Epithelial cell of prostate (primary cell): Measurements from ENCODE around the gene P2RX6.

ENCODE experiments used
- DNase-seq: peaks from one replicate; pipeline ENCODE4 v3.0.0-alpha.2; 2011; ENCODE audit warnings: low read depth, low spot score
- H3K27ac ChIP-seq: fragments of 450-650 bp; 2 replicates; pipeline ENCODE4 v1.5.1; 2017; ENCODE audit warnings: mild to moderate bottlenecking

Gene P2RX6

DNA sequence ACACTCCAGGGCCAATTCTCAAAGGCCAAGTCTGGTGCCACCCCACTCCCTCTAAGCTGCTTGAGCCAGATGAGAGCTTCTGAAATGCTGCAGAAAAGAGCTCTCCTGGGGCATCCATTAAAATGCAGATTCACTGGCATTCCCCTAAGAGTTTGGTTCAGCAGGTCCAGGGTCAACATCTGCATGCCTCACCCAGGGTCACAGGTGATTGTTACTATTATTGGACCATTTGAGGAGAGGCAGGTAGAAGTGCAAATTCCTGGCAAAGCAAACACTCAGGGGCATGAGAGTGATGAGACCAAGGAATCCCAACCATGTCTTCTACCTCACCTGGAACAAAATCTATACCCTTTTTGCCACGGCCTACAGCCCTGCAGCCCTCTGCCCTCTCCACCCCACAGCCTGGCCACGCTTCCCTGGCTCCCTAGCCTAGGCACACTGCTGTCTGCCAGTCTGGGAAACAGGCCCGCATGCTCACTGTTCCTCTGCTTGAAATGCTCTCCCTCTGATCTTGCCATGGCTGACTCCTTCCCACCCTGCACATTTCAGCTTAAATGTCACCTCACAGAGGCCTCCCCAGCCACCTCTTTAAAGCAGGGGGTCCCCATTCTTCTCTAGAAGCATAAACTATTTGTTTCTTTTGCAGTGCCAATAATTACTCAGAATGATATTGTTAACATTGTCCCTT, 4.4 kb upstream of the P2RX6 start:
- H3K27ac ChIP-seq = no peak overlapping the region
- no peak for DNase-seq

DNA sequence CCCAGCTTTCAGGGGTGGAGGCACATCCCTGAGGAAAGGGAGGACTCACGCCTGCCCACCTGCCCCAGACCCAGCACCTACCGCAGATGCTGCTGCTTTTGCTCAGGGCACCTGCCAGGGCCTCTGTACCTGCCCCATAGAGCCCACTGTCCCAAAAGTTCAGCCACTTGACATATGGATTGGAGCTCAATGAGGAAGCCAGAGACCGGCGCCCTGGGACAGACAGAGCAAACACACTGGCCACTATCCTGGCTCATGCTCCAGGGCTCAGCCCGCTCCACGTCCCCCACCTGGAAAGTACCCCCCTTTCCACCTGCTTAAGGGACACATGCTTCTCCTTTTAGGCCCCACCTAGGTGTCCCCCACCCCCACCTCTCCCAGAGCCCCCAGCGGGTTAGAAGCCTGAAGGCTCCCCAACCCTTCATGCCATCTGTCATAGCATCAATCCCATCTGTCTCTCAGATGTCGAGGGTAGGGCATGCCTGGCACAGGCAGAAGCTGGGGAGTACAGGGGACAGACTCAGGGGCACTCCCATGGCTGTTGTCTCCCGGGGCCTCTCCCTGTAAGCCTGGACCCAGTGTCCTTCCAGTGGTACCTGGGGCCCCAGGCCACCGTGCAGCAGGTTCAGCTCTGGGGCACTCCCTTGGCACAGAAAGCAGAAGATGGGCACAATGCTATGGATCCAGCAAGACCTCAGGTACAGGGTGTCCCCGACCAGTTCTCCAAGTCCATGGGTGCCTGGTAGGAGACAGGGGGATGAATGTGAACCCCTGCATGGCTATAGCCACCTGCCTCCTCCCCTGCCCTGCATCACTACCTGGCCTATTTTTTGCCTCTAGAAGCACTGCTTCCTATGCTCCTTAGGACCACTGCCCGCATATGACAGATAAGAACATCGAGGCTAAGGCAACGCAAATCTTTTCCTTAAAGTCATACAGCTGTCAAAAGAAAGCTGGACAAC, 2.2 kb upstream of the P2RX6 start:
- H3K27ac ChIP-seq = no peak overlapping the region
- no peak for DNase-seq

DNA sequence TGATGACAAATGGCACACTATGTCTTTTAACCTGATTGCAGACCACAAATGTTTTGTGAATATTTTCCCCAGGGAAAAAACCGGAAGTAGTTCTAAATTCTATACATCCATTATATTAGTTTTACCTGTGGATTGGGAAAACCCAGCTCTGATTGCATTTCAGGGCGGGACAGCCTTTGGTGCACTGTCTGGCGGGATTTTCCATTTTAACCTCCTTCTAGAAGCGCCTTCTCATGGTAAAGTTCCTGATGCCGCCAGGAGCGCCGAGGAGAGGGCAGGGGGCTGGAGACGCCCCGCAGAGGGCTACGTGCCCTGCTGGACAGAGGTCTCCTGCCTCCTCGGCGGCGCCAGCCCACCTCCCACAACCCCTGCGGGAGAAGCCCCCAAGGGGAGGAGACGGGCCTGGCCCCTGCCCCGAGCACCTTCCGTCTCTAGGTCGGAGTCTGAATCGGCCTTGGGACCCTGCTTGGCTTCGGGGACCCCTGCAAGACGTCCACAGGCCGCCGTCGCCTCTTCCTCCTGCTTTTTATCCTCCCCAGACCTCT, 1.2 kb upstream of the P2RX6 start:
- DNase-seq = no peak
- no peak overlapping the region for H3K27ac ChIP-seq

DNA sequence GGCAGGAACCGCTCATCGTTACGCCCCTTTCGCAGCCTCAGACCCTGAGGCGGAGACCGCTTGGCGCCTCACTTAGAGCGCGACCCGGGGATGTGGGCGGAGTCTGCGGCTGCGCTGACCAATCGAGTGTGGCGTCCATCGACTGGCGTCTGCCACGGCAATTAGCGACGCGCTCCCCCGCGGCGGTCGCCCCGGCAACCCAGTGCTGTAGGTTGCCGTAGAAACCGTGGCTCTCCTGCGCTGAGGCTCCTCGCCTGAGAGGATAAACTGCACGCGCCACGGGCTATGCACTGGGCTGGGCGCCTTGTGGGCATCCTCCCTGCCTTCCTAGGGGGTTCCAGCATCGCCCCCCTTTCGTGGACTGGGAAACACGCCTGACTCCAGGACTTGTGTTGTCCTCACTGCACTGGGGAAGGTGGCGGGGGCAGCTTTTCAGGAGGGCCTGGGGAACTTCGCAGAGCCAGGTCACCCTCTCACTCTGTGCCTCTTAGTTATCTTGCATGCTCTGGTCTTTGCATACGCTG, 701 bp upstream of the P2RX6 start:
- H3K27ac ChIP-seq = no peak overlapping the region
- no peak for DNase-seq

DNA sequence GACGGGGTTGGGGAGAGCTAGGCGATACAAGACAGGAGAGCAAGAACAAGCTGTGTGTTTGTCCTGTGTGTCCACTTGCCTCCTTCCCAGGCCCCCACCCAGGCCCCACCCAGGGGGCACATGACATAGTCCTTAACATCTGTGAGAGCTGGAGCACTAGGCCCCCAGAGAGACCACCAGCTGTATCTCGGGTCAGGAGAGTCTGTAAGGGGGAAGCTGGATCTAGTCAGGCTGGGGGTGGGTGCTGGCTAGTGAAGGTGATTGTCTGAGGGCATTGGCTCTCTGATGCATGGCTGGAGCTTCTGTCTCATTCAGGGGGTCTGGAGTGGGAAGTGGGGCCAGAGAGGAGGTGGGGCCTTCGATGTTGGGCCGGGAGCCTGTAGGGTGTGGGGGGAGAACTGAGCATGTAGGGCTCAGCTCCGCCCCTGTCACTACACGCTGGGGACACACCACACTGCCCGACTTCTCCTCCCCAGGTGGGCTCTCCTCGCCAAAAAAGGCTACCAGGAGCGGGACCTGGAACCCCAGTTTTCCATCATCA, 571 bp downstream of the P2RX6 start:
- H3K27ac ChIP-seq = no peak overlapping the region
- no peak for DNase-seq

DNA sequence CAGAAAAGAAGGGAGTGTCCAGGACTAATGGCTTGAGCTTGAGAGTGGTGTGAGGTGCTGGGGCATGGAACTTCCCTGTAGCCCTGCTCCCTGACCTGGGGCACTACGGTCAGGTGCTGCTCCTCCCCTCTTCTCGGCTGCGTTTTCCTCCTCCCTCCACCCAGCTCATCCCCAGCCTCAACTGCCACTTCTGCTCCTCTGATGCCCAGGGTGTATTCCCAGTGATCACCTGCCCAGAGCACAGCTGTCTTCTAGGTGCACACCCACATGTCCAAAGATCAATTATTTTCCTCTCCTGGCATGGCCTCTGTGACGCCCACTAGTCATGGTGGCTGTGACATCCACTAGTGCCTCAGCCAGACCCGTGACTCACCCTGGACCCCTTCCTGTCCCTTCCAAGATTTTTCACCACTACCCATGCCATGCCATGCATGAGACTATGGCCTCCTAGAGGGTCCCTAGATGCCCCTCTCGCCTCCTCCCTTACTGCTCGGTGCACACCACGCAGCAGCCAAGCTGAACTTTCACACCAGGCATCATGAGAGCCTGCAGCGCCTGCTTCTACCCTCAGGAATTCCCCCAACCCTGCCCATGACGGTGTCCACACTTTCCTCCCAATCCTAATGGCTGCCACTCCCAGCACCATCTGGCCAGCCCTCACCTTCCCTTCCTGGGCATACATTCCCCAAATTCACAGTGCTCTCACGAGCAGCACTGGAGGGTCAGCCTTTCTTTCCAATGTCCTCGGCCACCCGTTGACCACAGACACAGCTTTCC, 1.9 kb downstream of the P2RX6 start:
- no peak overlapping the region for H3K27ac ChIP-seq
- no peak for DNase-seq

DNA sequence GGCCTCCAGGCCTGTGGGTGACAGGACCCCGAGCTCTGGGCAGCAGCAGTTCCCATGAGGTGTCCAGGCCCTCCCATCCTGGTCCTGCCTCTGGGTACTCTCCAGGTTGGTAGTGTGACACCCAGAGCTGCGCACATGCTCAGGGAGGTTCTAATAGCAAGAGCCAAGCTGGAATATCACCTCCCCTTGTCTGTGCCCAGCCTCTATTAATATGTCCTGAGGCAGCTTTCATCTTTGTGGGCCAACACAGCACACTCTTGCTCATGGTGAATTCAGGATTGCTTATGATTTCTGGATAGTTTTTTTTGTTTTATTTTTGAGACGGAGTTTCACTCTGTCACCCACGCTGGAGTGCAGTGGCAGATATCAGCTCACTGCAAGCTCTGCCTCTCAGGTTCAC, 3.3 kb downstream of the P2RX6 start:
- DNase-seq = no peak
- H3K27ac ChIP-seq = no peak overlapping the region

DNA sequence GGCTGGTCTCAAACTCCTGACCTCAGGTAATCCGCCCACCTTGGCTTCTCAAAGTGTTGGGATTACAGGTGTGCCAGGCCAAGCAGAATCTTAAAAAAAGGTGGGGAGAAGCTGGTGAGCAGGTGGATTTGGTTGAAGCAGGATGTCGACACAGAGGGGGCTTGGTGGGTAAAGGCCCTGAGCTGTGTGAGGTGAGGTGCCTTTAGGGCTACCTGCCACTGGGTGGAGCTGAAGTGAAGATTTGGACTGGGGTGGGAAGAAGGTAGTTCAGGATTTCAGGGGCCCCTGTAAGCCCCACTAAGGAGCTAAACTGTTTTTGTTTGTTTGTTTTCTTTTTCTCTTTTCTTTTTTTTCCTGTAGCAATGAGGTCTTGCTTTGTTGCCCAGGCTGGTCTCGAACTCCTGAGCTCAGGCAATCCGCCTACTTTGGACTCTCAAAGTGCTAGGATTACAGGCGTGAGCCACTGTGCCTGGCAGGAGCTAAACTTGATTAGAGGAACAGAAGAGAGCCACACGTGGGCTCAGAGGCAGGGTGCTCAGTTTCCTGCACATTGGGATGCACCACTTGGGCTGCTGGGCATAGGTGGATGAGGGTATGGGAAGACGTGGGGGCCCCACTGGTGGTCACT, 6.0 kb downstream of the P2RX6 start:
- DNase-seq = no peak
- H3K27ac ChIP-seq = no peak overlapping the region

DNA sequence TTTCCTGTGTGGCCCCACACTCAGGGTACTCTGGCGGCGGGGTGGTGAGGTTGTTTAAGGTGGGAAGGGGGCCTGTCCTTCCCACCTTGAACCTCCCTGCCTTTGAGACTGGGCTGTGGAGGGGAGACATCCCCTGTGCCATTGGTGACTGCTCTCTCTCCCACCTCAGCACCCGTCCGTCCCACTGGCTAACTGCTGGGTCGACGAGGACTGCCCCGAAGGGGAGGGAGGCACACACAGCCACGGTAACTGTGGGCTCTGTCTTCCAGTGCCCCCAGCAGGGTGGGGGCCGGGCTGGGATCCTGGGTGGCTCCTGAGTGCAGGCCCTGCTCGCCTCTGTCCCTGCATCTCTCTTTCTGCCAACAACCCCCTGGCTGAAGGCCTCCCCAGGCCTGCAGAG, 7.5 kb downstream of the P2RX6 start:
- no peak for DNase-seq
- H3K27ac ChIP-seq = no peak overlapping the region

DNA sequence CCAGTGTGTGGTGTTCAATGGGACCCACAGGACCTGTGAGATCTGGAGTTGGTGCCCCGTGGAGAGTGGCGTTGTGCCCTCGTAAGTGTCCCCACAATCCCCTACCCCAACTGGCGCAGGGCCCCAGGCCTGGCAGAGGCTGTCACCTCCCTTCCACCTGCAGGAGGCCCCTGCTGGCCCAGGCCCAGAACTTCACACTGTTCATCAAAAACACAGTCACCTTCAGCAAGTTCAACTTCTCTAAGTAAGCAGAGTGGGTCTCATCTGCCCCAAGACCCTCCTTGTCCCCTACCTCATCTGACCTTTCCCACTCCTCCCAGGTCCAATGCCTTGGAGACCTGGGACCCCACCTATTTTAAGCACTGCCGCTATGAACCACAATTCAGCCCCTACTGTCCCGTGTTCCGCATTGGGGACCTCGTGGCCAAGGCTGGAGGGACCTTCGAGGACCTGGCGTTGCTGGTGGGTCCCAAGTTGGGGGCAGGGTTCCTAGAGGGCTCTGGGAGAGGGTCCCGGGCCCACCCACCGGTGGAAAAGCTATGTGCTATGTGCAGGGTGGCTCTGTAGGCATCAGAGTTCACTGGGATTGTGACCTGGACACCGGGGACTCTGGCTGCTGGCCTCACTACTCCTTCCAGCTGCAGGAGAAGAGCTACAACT, 8.1 kb downstream of the P2RX6 start:
- no peak overlapping the region for H3K27ac ChIP-seq
- DNase-seq = no peak

DNA sequence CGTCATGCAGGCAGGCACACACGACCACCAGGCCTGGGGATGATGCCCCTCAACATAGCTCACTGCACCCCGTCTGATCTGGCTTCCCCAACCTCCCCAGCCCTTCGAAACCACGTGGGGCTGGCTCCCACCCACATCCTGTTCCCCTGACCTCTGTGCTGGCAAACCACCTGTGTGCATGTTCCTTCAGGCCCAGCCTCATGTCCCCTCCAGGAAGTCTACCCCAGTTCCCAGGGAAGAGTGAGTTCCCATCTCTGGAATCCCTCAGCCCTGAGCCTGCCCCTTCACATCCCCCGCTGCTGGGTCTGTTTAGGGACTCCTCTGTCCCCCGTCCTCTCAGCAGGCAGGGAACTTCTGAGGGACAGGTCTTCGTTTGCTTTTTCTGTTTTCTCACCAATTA, 10.3 kb downstream of the P2RX6 start:
- no peak for DNase-seq
- H3K27ac ChIP-seq = peak overlapping the region; percentile 74

DNA sequence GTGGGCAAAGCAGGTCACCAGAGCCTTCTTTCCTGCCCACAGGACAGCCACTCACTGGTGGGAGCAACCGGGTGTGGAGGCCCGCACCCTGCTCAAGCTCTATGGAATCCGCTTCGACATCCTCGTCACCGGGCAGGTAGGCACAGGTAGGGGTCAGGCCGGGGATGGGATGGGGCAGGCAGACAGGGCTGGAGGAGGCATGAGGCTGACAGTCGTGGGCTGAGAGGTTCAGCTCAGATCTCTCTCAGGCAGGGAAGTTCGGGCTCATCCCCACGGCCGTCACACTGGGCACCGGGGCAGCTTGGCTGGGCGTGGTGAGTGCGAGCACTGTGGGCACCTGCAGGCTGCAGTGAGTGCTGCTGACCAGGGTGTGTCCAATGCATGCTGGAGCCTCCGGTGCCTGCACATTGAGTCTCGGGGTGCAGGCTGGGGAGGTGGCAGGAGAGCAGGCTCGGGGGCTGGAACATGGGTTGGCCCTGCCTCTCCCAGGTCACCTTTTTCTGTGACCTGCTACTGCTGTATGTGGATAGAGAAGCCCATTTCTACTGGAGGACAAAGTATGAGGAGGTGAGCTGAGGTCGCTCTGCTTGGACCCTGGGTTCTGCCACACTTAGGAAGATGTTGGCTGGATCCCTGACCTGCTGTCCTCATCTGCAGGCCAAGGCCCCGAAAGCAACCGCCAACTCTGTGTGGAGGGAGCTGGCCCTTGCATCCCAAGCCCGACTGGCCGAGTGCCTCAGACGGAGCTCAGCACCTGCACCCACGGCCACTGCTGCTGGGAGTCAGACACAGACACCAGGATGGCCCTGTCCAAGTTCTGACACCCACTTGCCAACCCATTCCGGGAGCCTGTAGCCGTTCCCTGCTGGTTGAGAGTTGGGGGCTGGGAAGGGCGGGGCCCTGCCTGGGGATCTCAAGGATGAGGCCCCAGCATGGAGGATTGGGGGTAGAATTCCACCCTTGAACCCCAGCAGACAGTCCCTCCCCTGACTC, 11.1 kb downstream of the P2RX6 start:
- peak; percentile 44 for DNase-seq
- peak overlapping the region; percentile 74 for H3K27ac ChIP-seq

DNA sequence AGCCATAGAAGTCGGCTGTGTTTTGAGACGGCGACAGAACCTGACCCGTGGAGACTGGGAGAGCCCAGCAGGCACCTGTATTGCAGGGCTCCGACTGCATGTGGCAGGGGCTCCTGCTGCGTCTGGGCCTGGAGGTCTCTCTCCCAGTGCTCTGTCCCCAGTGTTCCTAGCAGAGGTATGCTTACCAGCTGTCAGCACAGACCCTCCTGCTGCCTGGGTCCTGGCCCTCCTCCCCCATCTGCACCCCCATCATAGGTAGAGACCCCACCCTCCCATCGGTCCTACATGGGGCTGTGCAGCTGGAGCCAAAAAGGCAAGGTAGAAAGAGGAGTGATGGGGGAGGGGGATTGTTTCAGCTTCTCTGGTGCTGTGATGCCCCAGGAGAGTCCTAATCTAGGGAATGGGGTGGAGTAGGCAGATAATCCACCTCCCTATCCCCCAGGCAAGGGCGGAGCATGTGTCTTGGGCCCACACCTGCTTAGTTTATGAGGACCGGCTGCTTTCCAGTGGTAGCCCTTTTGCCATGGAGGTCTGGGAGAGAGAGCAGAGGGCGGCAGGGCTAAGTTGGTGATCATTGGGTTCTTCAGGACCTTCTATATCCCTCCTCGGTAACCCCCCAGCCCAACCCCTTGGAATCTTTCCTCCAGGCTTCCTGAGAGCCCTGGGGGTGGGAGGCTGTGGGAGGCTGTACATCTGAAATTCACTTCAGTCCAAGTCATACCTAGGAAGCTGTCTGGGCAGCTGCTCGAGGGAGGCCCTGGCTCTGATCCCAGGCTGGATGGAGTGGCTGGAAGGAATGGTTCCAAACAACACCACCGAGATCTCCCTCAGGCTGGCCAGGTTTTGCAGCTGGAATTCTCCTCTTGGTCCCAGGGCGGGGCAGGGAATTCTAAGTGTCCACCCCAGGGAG, 12.1 kb downstream of the P2RX6 start:
- DNase-seq = no peak
- H3K27ac ChIP-seq = peak overlapping the region; percentile 35

DNA sequence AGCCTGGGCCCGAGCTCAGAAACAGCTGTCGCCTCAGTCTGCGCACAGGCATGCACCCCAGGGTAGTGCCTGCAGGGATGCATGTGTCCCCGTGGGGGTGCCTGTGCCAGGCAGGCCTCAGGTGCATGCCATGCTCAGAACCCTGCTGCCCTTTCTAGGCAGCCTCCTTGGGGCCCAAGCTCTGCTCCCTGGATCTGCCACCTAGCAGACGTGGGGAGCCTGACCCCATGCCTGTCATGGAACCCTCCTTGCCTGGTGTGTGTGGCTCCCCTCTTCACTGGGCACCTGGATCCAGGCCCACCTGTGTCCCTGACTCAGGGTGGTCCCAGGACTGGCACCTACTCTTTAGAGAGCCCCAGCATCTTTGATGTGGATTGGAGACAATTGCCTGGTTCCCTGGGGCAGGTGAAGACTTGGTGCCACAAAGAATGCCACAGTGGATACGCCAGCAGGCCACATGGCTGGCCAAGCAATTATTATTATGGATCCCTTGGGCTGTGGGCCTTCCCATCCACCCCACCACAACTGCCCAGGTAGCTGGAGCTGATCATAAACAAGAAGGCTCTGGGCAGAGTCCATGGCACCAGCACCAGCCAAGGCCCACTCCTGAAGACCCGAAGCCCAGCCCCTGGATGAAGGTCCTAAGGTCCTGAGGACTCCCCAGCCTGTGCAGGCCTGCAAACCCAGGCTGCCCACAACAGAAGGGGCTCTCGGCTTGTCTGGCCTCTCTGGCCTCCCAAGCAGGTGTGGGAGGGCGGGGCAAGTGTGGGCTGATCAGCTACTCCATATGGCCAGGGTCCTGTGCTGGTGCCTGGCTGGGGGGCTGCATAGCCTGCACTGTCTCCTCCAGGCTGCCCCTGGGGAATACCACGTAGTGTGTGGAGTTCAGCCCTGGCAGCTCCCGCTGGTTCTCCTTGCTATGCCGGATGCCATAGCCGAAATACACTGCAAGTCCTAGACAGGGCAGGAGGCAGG, 13.6 kb downstream of the P2RX6 start:
- H3K27ac ChIP-seq = no peak overlapping the region

DNA sequence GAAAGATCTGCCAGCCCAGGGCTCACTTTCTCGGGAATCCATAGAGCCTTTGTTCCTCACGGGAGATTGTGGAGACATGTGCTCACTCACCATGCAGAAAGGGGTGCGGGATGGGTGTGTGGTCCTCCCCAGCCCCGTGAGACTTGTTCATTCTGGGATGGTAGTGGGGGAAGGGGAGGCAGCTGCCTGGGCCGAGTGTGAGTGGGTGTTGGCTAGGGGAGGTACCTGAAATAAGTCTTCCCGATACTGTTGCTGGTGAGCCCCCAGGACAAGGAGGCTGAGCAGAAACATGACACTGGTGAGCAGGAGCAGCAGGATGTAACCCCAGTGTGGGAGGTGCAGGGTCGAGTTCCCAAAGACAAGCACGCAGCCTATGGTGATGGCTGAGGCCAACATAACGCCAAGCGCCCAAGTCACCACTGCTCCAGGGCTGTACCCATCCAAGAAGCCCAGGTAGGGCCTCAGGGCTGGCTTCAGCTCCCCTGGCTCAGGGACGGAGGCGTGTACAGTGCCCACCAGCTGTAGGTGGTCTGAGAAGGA, 14.6 kb downstream of the P2RX6 start:
- no peak for DNase-seq
- no peak overlapping the region for H3K27ac ChIP-seq

More for the DNA sequence above, 13.6 kb downstream of the P2RX6 start:
- no peak for DNase-seq
